ENCODE results near the gene RTEL1. TPM values are rescaled to one million over a fixed set of nuclear protein-coding genes. Genes with fewer than 3 reads are reported as not detected.

RTEL1 gene
- total and polyA plus RNA-seq, 7 donors: 3.6 to 44.3 (median 22.4) TPM

DNA sequence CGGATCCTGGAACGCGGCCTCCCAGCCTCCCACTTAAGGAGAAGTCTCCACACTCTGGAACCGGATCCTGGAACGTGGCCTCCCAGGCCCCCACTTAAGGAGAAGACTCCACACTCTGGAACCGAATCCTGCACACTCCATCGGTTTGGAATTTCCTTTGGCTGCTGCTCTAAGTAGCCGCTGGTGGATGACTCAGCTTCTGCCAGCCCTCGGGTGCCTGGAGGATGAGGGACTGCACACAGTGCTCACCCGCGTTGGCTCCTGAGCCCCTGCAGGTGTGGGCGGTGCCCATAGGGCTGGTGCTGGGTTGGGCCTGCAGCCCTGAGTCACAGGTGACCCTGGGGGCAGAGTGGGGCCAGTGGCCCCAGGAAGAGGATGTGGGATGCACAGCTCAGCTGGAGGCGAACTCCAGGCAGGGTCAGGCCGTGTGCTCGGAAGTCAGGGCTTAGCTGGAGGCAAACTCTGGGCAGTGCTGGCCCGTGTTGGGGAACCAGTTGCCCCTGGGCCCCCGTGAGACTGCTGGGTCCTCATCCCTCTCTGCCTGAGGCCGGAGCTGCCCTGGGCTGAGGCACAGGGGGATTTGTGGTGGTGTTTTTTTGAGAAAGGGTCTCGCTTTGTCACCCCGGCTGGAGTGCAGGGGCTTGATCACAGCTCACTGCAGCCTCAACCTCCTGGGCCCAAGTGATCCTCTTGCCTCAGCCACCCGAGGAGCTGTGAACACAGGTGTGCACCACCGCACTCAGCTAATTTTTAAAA, 24.4 kb downstream of the RTEL1 start:
- peak; percentile 92 for DNase-seq
- peaks cover 0 to 24% (median 8%) of the 10 kb centered on the region in 4 donors for H3K36me3 ChIP-seq
- H3K9me3 ChIP-seq: no peaks in the 10 kb centered on the region
- WGBS, 2 donors: 73 to 81% methylated on average over 22 of the region's 22 CpGs
- no peaks in the 10 kb centered on the region for H3K27me3 ChIP-seq
- H3K27ac ChIP-seq: peak overlapping the region; percentile 80 to 90 (median 80)
- TF ChIP-seq POLR2A (IDR thresholded peaks at IDR 0.05) (no peak), POLR2AphosphoS5 (IDR thresholded peaks at IDR 0.05) (peak; percentile 10 to 80 (median 56))
- intact Hi-C loops (cut with DNase I): no loop called here
- peaks cover 0 to 42% (median 41%) of the 10 kb centered on the region in 4 donors for H3K4me1 ChIP-seq
- H3K4me3 ChIP-seq: no peak overlapping the region

DNA sequence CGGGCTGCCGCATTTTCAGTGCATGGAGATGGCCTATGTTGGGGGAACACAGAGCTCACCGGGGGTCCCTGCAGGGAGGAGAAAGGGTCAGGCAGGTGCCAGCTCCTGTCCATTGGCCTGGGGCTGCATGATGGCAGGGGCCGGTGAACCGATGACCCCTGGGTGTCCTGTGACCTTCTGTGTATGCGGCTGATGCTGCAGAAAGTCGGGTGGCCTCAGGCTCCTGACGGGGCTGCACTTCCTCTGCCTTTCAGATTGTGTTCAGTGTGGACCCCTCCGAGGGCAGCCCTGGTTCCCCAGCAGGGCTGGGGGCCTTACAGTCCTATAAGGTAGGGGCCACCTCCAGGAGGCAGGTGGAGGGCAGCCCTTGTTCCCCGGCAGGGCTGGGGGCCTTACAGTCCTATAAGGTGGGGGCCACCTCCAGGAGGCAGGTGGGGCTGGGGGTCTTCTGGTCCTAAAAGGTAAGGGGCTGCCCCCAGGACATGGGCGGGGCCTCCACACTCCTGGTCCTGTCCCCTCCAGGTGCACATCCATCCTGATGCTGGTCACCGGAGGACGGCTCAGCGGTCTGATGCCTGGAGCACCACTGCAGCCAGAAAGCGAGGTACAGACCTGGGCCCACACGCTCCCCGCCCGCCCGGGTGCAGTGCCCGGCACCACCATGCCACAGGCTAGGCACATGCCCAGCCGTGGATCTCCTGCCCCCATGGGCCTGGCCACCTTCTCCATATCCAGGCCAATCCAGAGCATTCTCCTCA, 27.3 kb downstream of the RTEL1 start:
- Histone ChIP-seq H3K9me3 (no peaks in the 10 kb centered on the region), H3K27me3 (no peaks in the 10 kb centered on the region), H3K4me1 (peaks cover 2 to 52% (median 49%) of the 10 kb centered on the region in 4 donors), H3K36me3 (no peaks in the 10 kb centered on the region), H3K27ac (peak overlapping the region; percentile 48 to 87 (median 74)), H3K4me3 (no peak overlapping the region)
- 92 to 93% methylated on average over 21 of the region's 21 CpGs for WGBS, 2 donors
- no peak for DNase-seq
- TF ChIP-seq POLR2A (IDR thresholded peaks at IDR 0.05): no peak
- TF ChIP-seq, protein P1, sequence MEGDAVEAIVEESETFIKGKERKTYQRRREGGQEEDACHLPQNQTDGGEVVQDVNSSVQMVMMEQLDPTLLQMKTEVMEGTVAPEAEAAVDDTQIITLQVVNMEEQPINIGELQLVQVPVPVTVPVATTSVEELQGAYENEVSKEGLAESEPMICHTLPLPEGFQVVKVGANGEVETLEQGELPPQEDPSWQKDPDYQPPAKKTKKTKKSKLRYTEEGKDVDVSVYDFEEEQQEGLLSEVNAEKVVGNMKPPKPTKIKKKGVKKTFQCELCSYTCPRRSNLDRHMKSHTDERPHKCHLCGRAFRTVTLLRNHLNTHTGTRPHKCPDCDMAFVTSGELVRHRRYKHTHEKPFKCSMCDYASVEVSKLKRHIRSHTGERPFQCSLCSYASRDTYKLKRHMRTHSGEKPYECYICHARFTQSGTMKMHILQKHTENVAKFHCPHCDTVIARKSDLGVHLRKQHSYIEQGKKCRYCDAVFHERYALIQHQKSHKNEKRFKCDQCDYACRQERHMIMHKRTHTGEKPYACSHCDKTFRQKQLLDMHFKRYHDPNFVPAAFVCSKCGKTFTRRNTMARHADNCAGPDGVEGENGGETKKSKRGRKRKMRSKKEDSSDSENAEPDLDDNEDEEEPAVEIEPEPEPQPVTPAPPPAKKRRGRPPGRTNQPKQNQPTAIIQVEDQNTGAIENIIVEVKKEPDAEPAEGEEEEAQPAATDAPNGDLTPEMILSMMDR (IDR thresholded peaks at IDR 0.05): no peak
- TF ChIP-seq POLR2AphosphoS5 (IDR thresholded peaks at IDR 0.05): no peak
- TF ChIP-seq EP300 (IDR thresholded peaks at IDR 0.05): no peak
- intact Hi-C loops (cut with DNase I): no loop called here

DNA sequence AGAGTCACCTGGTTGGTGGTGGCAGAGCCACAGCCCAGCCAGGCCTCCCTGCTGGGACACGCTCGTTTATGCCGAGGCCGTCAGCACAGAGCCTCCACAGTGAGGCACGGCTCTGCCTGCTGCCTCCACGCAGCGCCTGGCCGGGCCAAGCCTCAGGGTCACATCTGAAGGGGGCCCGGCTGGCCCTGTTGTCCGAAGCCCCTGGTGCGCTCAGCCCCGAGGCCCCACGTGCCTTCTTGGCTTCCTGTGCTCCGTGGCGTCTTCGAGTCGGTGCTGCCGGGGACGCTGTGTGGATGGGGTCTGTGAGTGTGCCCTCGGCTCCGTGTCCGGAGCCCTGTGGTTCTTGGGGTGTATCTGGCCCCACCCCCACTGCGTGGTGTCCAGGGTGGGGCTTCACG, 28.0 kb downstream of the RTEL1 start:
- H3K4me1 ChIP-seq: peaks cover 2 to 52% (median 49%) of the 10 kb centered on the region in 4 donors
- H3K4me3 ChIP-seq: no peak overlapping the region
- H3K9me3 ChIP-seq: no peaks in the 10 kb centered on the region
- intact Hi-C loops (cut with DNase I): no loop called here
- H3K36me3 ChIP-seq: no peaks in the 10 kb centered on the region
- H3K27ac ChIP-seq: peak overlapping the region; percentile 48 to 87 (median 74)
- 84 to 90% methylated on average over 24 of the region's 24 CpGs for WGBS, 2 donors
- DNase-seq: no peak
- no peak for TF ChIP-seq POLR2AphosphoS5 (IDR thresholded peaks at IDR 0.05)
- TF ChIP-seq, protein P1 (IDR thresholded peaks at IDR 0.05): no peak
- no peak for TF ChIP-seq EP300 (IDR thresholded peaks at IDR 0.05)
- TF ChIP-seq POLR2A (IDR thresholded peaks at IDR 0.05): no peak
- no peaks in the 10 kb centered on the region for H3K27me3 ChIP-seq

DNA sequence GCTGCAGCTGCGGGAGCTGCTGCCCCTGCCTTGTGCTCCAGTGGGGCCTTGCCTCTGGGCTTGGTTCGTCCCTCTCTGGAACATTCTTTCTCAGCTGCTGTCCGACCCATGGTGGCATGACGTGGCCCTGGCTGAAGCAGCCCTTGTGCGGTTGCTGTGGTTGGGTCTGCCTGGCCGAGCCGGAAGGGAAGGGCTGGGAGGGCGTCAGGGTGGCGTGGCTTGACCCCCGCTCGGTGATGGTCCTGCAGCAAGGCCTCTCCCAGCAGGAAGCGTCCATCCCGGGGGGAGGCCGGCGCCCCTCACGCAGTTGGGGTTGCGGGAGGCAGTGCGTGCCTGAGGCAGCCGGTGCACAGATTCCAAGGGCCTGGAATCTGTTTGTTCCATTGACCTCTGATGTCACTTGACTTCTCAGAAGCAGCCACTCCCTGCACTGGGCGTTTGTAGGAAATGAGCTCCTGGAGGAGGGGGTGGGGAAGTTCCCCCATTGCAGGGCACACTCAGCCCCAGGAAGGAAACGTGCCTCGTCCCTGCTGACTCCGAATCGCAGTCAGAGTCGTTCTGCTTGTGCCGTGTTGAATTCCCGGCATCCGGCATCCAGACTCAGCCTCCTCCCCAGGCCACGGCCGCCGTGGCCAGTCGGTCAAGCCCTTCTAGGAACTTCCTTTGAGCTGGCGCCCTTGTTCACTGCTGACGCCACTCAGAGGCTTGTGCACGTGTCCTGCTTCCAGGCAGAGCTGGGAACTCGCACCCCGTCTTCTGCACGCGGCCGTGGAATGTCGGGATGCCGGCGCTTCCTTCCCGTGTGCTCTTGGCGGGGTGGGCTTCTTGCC, 28.6 kb downstream of the RTEL1 start:
- peak overlapping the region in 2 of 4 donors; percentile 1 to 4 for H3K4me3 ChIP-seq
- DNase-seq: peak; percentile 88

More for the DNA sequence above, 28.6 kb downstream of the RTEL1 start:
- WGBS, 2 donors: 31 to 32% methylated on average over 45 of the region's 45 CpGs
- Histone ChIP-seq H3K27ac (peak overlapping the region; percentile 48 to 87 (median 74)), H3K36me3 (no peaks in the 10 kb centered on the region), H3K4me1 (peaks cover 2 to 50% (median 46%) of the 10 kb centered on the region in 4 donors), H3K9me3 (no peaks in the 10 kb centered on the region), H3K27me3 (no peaks in the 10 kb centered on the region)
- peak in 2 of 4 donors; percentile 82 to 83 for TF ChIP-seq EP300 (IDR thresholded peaks at IDR 0.05)
- peak; percentile 38 to 82 (median 54) for TF ChIP-seq POLR2AphosphoS5 (IDR thresholded peaks at IDR 0.05)
- TF ChIP-seq POLR2A (IDR thresholded peaks at IDR 0.05): no peak
- TF ChIP-seq, protein P1 (IDR thresholded peaks at IDR 0.05): no peak
- intact Hi-C loops (cut with DNase I): no loop called here
